ENCODE measurements around the gene MARCHF10. TPM values are rescaled to one million over a fixed set of nuclear protein-coding genes. Genes with fewer than 3 reads are reported as not detected.

Gene MARCHF10
- total and polyA plus RNA-seq, 9 of the 15 experiments (the other 6 are each of a cell fraction or from before 2014, with no cell fraction given) = not detected

DNA sequence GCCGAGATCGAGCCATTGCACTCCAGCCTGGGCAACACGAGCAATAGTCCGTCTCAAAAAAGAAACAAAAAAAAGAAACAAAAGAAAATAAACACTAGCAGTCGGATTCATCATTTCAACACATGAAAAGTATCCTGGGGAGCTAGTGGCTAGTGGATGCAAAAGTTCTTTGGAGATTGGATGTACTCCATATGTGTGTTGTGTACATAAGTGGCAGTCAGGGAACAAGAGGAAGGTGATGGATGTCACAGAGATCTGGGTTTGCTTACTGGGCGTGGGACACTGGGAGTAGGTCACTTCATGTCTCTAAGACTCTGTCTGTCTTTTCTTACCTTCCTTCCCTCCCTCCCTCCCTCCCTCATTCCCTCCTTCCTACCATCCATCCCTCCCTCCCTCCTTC is 145.3 kb downstream of the MARCHF10 start:
- Histone ChIP-seq H4K20me1 (replicated peaks; ENCODE audit: control insufficient read depth, insufficient read depth, low read length) (no peaks in the 10 kb centered on the region), H3K4me2 (ENCODE audit: insufficient read depth, low read length) (no peak overlapping the region), H3K9me1 (ENCODE audit: control insufficient read depth, insufficient read depth, low read length) (no peaks in the 10 kb centered on the region), H3K27ac (ENCODE audit: extremely low read depth, low read depth, low read length) (no peak overlapping the region), H3K9me3 (replicated peaks; ENCODE audit: control insufficient read depth, insufficient read depth, low read depth, low read length) (no peaks in the 10 kb centered on the region), H2AFZ (ENCODE audit: low read depth, low read length) (no peak overlapping the region), H3K4me3 (no peak overlapping the region), H3K4me1 (replicated peaks in 1 of 2; ENCODE audit: control insufficient read depth in 2 of 2, insufficient read depth in 2 of 2, low read length in 2 of 2) (peaks cover 0 to 25% of the 10 kb centered on the region in 2 experiments; a peak in 2 of 5 replicates), H3K27me3 (ENCODE audit: control insufficient read depth in 2 of 2, insufficient read depth in 2 of 2, low read length in 2 of 2) (peaks cover 3 to 11% of the 10 kb centered on the region in 2 experiments; a peak in 3 of 5 replicates), H3K79me2 (ENCODE audit: control insufficient read depth, insufficient read depth, low read length) (no peaks in the 10 kb centered on the region), H3K36me3 (ENCODE audit: control insufficient read depth, insufficient read depth, low read length) (no peaks in the 10 kb centered on the region), H3K9ac (ENCODE audit: insufficient read depth in 1 of 2, low read depth in 2 of 2, low read length in 2 of 2) (no peak overlapping the region)
- BruUV-seq (replicated peaks) = no TSS peak
- ChIA-PET POLR2A (interaction anchor here (0.5 kb wide), 1 partner anchor 848 kb away, joined by 3 read pairs; no protein-coding TSS in a partner anchor), CTCF (ENCODE audit: low intra/inter-chr PET ratio) (no interaction called here)
- intact Hi-C loops (cut with micrococcal nuclease) = no loop called here
- no peak for DNase-seq (ENCODE audit: extremely low read depth in 1 of 4, low spot score in 3 of 4)
- TF ChIP-seq SRSF1 (IDR thresholded peaks at IDR 0.05; ENCODE audit: low read depth, low read length) = no peak
- TF ChIP-seq WHSC1 (IDR thresholded peaks at IDR 0.05; ENCODE audit: low read length) = no peak
- TF ChIP-seq, protein P1, sequence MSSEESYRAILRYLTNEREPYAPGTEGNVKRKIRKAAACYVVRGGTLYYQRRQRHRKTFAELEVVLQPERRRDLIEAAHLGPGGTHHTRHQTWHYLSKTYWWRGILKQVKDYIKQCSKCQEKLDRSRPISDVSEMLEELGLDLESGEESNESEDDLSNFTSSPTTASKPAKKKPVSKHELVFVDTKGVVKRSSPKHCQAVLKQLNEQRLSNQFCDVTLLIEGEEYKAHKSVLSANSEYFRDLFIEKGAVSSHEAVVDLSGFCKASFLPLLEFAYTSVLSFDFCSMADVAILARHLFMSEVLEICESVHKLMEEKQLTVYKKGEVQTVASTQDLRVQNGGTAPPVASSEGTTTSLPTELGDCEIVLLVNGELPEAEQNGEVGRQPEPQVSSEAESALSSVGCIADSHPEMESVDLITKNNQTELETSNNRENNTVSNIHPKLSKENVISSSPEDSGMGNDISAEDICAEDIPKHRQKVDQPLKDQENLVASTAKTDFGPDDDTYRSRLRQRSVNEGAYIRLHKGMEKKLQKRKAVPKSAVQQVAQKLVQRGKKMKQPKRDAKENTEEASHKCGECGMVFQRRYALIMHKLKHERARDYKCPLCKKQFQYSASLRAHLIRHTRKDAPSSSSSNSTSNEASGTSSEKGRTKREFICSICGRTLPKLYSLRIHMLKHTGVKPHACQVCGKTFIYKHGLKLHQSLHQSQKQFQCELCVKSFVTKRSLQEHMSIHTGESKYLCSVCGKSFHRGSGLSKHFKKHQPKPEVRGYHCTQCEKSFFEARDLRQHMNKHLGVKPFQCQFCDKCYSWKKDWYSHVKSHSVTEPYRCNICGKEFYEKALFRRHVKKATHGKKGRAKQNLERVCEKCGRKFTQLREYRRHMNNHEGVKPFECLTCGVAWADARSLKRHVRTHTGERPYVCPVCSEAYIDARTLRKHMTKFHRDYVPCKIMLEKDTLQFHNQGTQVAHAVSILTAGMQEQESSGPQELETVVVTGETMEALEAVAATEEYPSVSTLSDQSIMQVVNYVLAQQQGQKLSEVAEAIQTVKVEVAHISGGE (CRISPR knock-in tag; IDR thresholded peaks at IDR 0.05) = 0 out of 6 replicates have a peak, but pooled peaks of 1 of the 3 experiments have one; percentile 16
- TF ChIP-seq MTF1 (CRISPR knock-in tag; IDR thresholded peaks at IDR 0.05; ENCODE audit: borderline replicate concordance) = no peak
- no peak for TF ChIP-seq SREBF1 (IDR thresholded peaks at IDR 0.05; ENCODE audit: borderline replicate concordance, low read depth, low read length)
- TF ChIP-seq C11orf30 (IDR thresholded peaks at IDR 0.05; ENCODE audit: low read depth) = no peak
- no peak for TF ChIP-seq FOXK1 (CRISPR knock-in tag; IDR thresholded peaks at IDR 0.05; ENCODE audit: borderline replicate concordance)
- no peak for FAIRE-seq
- no peak for ATAC-seq
- in situ Hi-C loops (cut with MboI) = no loop called here
- 18% methylated on average over 6 of the region's 6 CpGs for WGBS (ENCODE audit: insufficient coverage, low coverage, missing lambda C conversion rate)

Measured in K562 (cell line).